Vagina (tissue), 2 donors: ENCODE results near the gene HEXIM1. TPM values are rescaled to one million over a fixed set of nuclear protein-coding genes. Genes with fewer than 3 reads are reported as not detected.

Experiments used
- DNase-seq, 2 donors: peaks; one replicate each; pipeline ENCODE4 v3.0.0-alpha.2; 2017; ENCODE audit errors: extremely low spot score in 2 of 2
- H3K27ac ChIP-seq: fragments of 200-600 bp; sonication (generic); one replicate; pipeline ENCODE4 v1.5.1; 2019
- H3K27me3 ChIP-seq: fragments of 200-600 bp; sonication (generic); one replicate; pipeline ENCODE4 v1.5.1; 2019
- H3K36me3 ChIP-seq, 2 donors: fragments of 200-600 bp; sonication (generic); one replicate each; pipeline ENCODE4 v1.5.1; 2017 to 2019
- H3K4me1 ChIP-seq: fragments of 200-600 bp; sonication (generic); one replicate; pipeline ENCODE4 v1.5.1; 2019
- H3K4me3 ChIP-seq, 2 donors: fragments of 200-600 bp; sonication (generic); 1 replicate in 1 of 2; 2 replicates in 1 of 2; pipeline ENCODE4 v1.5.1; 2016 to 2019
- H3K9me3 ChIP-seq: fragments of 200-600 bp; sonication (generic); one replicate; pipeline ENCODE4 v1.5.1; 2019
- POLR2A ChIP-seq, 2 donors: fragments of 450-650 bp; IDR thresholded peaks; one replicate each; pipeline ENCODE4 v1.6.1; 2017; ENCODE audit warnings: antibody characterized with exemption in 2 of 2, mild to moderate bottlenecking in 2 of 2, moderate library complexity in 2 of 2
- POLR2AphosphoS5 ChIP-seq, 2 donors: sonication (generic); formaldehyde crosslinking; IDR thresholded peaks; one replicate each; pipeline ENCODE4 v1.9.0; 2017; ENCODE audit warnings: antibody characterized with exemption in 2 of 2, mild to moderate bottlenecking in 2 of 2, low read depth in 1 of 2; ENCODE audit not compliant: insufficient read depth in 1 of 2
- intact Hi-C: fragments of 100-400 bp; cut with DNase I; formaldehyde crosslinking; loops from one replicate; pipeline ENCODE4 v1.15.1; 2023
- total RNA-seq: library from RNA; depleted of rRNA; stranded (reverse); fragments of >200 nt; gene quantifications from one replicate; pipeline ENCODE4 v1.2.3, GENCODE V29; 2016
- TF ChIP-seq, protein P1 (sequence below), 3 experiments: fragments of 450-650 bp in 2 of 3; fragments of 200-600 bp in 1 of 3; sonication (generic) in 1 of 3; IDR thresholded peaks; one replicate each; pipeline ENCODE4 v1.5.1; 2017 to 2019; ENCODE audit warnings: antibody characterized with exemption in 3 of 3, mild to moderate bottlenecking in 2 of 3, moderate library complexity in 2 of 3

Gene HEXIM1
- total RNA-seq, 1 donor from 2014 or later: 27.5 TPM

DNA sequence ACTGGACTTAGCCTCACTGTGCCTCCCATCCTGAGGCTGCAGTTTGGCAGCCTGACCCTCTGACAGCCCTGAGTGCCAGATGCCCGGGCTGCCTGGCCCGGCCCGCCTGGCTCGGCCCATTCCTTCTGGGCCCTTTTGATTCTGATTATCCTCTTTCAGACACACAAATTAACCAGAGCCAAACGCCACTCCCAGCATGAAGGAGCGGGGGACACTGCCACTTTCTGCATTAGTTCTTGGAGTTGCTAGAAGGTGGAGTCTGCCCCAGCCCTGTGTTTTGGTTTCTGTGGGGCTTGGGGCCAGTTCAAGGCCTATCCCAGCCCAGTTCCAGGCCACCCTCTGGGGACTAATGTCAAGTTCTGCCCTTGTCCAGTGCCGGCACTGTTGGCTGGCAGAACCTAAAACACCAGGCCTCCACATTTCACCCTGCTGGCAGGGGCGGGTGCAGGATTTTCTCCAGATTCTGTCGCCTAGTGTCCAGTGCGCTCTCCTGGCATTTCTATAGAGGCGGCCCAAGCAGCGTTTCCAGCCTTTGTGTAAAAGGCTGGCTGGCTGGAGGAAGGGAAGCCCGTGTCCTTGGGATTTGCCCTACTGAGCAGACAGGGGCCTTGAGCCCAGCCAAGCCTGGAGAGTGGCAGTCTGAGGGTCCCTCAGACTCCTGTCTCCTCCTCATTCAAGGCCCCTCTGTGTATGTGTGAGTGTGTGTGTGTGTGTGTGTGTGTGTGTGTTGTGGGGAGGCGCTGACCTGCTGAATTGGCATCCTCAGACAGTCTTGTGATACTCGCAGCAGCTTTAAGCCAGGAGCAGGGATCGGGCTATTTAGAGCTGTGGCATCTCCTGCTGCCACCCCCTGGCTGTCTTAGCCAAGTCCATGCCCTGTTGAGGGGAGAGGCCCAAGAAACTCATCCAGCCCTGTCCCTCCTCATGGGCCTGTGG lies 37.3 kb upstream of the HEXIM1 start:
- no peak overlapping the region for H3K4me3 ChIP-seq
- no peak for DNase-seq
- no peaks in the 10 kb centered on the region for H3K9me3 ChIP-seq
- TF ChIP-seq, protein P1, sequence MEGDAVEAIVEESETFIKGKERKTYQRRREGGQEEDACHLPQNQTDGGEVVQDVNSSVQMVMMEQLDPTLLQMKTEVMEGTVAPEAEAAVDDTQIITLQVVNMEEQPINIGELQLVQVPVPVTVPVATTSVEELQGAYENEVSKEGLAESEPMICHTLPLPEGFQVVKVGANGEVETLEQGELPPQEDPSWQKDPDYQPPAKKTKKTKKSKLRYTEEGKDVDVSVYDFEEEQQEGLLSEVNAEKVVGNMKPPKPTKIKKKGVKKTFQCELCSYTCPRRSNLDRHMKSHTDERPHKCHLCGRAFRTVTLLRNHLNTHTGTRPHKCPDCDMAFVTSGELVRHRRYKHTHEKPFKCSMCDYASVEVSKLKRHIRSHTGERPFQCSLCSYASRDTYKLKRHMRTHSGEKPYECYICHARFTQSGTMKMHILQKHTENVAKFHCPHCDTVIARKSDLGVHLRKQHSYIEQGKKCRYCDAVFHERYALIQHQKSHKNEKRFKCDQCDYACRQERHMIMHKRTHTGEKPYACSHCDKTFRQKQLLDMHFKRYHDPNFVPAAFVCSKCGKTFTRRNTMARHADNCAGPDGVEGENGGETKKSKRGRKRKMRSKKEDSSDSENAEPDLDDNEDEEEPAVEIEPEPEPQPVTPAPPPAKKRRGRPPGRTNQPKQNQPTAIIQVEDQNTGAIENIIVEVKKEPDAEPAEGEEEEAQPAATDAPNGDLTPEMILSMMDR (IDR thresholded peaks at IDR 0.05): no peak
- no peak for TF ChIP-seq POLR2A (IDR thresholded peaks at IDR 0.05)
- no peak for TF ChIP-seq POLR2AphosphoS5 (IDR thresholded peaks at IDR 0.05; ENCODE audit: insufficient read depth in 1 of 2, low read depth in 1 of 2)
- intact Hi-C loops: no loop called here
- no peaks in the 10 kb centered on the region for H3K27me3 ChIP-seq
- H3K4me1 ChIP-seq: peaks cover 38% of the 10 kb centered on the region
- peak overlapping the region; percentile 76 for H3K27ac ChIP-seq
- peaks cover 0 to 26% of the 10 kb centered on the region in 2 donors for H3K36me3 ChIP-seq

DNA sequence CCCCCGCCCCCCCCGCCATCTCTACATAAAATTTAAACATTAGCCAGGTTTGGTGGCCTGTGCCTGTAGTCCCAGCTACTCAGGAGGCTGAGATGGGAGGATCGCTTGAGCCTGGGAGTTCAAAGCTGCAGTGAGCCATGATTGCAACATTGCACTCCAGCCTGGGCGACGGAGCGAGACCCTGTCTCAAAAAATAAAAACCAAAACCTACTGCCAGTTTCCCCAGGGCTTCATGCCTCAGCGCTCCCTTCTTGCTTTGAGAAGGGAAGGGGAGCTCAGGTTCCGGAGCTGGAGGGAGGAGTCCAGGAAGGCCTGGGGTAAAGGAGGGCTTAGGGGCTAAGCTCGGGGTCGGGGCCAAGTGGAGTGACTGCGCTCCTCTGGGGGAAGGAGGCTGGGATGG lies 36.4 kb upstream of the HEXIM1 start:
- no peak for TF ChIP-seq POLR2AphosphoS5 (IDR thresholded peaks at IDR 0.05; ENCODE audit: insufficient read depth in 1 of 2, low read depth in 1 of 2)
- TF ChIP-seq, protein P1 (IDR thresholded peaks at IDR 0.05): no peak
- no peak for TF ChIP-seq POLR2A (IDR thresholded peaks at IDR 0.05)
- H3K27me3 ChIP-seq: no peaks in the 10 kb centered on the region
- H3K9me3 ChIP-seq: no peaks in the 10 kb centered on the region
- peak overlapping the region; percentile 76 for H3K27ac ChIP-seq
- H3K4me1 ChIP-seq: peaks cover 31% of the 10 kb centered on the region
- intact Hi-C loops: no loop called here
- H3K36me3 ChIP-seq: peaks cover 0 to 18% of the 10 kb centered on the region in 2 donors
- DNase-seq: no peak
- H3K4me3 ChIP-seq: no peak overlapping the region

DNA sequence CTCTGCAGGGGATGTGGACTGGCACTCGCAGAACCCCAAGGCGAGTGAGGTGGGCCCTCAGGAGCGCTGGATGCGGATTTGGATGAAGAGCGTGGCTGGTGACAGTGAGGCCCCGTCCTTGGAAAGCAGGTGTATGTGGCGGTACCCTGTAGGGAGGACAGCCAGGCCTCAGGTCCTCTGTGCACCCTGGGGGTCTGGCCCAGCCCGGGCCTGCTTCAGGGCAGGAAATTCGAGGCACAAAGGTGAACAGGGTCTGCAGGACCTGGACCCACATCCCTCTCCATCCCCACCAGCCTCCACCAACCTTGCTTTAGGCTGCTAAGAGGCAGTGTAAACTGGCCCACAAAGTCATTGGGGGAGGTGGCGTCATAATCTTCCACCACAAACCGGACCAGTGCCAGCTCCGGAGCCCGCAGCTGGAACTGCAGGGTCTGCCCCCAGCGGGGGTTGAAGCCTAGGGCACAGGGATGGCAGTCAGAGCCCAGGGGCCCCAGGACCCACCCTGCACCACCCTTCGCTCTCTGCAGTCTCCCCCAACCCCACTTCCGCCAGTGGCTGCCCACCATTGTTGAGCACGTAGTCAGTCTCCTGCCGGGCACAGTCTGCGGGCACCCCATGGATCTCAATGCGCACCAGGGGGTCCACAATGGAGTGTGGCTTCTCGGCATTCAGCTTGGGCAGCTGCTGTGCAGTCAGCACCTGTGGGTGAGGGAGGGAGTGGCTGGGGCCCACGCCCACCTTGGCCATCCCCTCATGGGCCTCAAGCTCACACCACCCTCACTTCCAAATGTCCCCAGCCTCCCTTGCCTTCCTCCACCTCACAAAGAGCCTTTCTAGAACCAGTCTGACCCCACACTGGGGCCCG lies 35.5 kb upstream of the HEXIM1 start:
- no peak overlapping the region for H3K4me3 ChIP-seq
- H3K27ac ChIP-seq: peak overlapping the region; percentile 76
- intact Hi-C loops: no loop called here
- no peaks in the 10 kb centered on the region for H3K9me3 ChIP-seq
- H3K4me1 ChIP-seq: peaks cover 22% of the 10 kb centered on the region
- TF ChIP-seq POLR2A (IDR thresholded peaks at IDR 0.05): no peak
- TF ChIP-seq POLR2AphosphoS5 (IDR thresholded peaks at IDR 0.05; ENCODE audit: insufficient read depth in 1 of 2, low read depth in 1 of 2): no peak
- TF ChIP-seq, protein P1 (IDR thresholded peaks at IDR 0.05): no peak
- no peaks in the 10 kb centered on the region for H3K27me3 ChIP-seq
- no peak for DNase-seq
- H3K36me3 ChIP-seq: peaks cover 0 to 11% of the 10 kb centered on the region in 2 donors

DNA sequence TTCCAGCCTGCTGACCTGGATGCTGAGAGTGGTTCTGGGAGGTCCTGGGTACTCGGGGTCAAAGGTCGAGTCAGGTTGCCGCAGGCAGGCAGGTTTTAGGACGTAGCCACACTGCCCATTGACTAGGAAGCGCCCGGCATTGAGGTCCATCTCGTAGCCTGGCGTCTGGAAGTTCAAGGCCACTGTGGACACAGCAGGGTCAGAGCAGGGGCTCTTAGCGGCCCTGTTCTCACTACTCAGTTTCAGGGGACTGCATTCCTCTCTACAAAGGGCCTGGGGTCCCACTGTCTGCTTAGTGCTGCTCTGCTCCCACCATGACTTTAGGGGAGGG lies 34.9 kb upstream of the HEXIM1 start:
- peaks cover 19% of the 10 kb centered on the region for H3K4me1 ChIP-seq
- no peak for DNase-seq
- H3K9me3 ChIP-seq: no peaks in the 10 kb centered on the region
- intact Hi-C loops: no loop called here
- no peak overlapping the region for H3K27ac ChIP-seq
- peaks cover 0 to 12% of the 10 kb centered on the region in 2 donors for H3K36me3 ChIP-seq
- no peak for TF ChIP-seq POLR2AphosphoS5 (IDR thresholded peaks at IDR 0.05; ENCODE audit: insufficient read depth in 1 of 2, low read depth in 1 of 2)
- TF ChIP-seq, protein P1 (IDR thresholded peaks at IDR 0.05): no peak
- H3K27me3 ChIP-seq: no peaks in the 10 kb centered on the region
- H3K4me3 ChIP-seq: no peak overlapping the region
